A549 (cell line): ENCODE measurements around the gene DACT3. TPM values are rescaled to one million over a fixed set of nuclear protein-coding genes. Genes with fewer than 3 reads are reported as not detected.

ENCODE experiments used
- ATAC-seq, 2 experiments: fragments of 200-7000 bp in 1 of 2; fragments of >200 bp in 1 of 2; cut with Nextera tagmentation in 1 of 2; cut with Tn5 transposase in 1 of 2; 3 replicates each; pipeline versions ENCODE4 v1.8.0 to v1.9.1; 2018 to 2020; ENCODE audit warnings: mild to moderate bottlenecking in 1 of 2, moderate library complexity in 1 of 2
- CTCF ChIA-PET: fragments of 300-600 bp; sonication (Branson Sonifier 250); formaldehyde crosslinking; extraction: SDS; loops from one replicate; lab custom pipeline; 2021; ENCODE audit warnings: antibody characterized with exemption, inconsistent platforms; lab: Yijun Ruan, JAX
- POLR2A ChIA-PET: fragments of 350-600 bp; formaldehyde crosslinking; extraction: SDS; loops from one replicate; lab custom pipeline; 2021; ENCODE audit warnings: antibody characterized with exemption, inconsistent platforms; lab: Yijun Ruan, JAX
- DNase-seq, 2 experiments: peaks; one replicate each; pipeline versions ENCODE4 v3.0.0 to v3.0.0-alpha.2; 2011 to 2016; ENCODE audit warnings: low read depth in 1 of 2, low spot score in 1 of 2
- FAIRE-seq: peaks from 2 replicates; lab custom pipeline; 2011; peaks lifted over from hg19 to GRCh38; lab: Jason Lieb, UNC
- H3K27ac ChIP-seq, 2 experiments: fragments of >200 bp; sonication (Bioruptor Twin); formaldehyde crosslinking; 3 replicates each; pipeline ENCODE4 v1.5.1; 2016 to 2017
- H3K4me1 ChIP-seq: fragments of >200 bp; sonication (Bioruptor Twin); formaldehyde crosslinking; 3 replicates; pipeline ENCODE4 v1.6.1; 2016
- H3K4me2 ChIP-seq: fragments of >200 bp; sonication (Bioruptor Twin); formaldehyde crosslinking; 3 replicates; pipeline ENCODE4 v1.6.1; 2016
- H3K4me3 ChIP-seq: fragments of >200 bp; sonication (Bioruptor Twin); formaldehyde crosslinking; 3 replicates; pipeline ENCODE4 v1.5.1; 2016
- H3K9me3 ChIP-seq: fragments of >200 bp; sonication (Bioruptor Twin); formaldehyde crosslinking; 3 replicates; pipeline ENCODE4 v1.6.1; 2016
- CEBPB ChIP-seq, 2 experiments: fragments of >200 bp in 1 of 2; sonication (Bioruptor Twin) in 1 of 2; formaldehyde crosslinking in 1 of 2; IDR thresholded peaks; 2 replicates each; pipeline ENCODE4 v1.6.1; 2012 to 2016
- CHD4 ChIP-seq: fragments of 200-600 bp; sonication (generic); IDR thresholded peaks from 2 replicates; pipeline ENCODE4 v1.6.1; 2016; ENCODE audit warnings: antibody characterized with exemption, mild to moderate bottlenecking, borderline replicate concordance
- ESRRA ChIP-seq: fragments of 150-350 bp; IDR thresholded peaks from 2 replicates; pipeline ENCODE4 v1.6.1; 2014; ENCODE audit warnings: mild to moderate bottlenecking, low read length, borderline replicate concordance
- FOSB ChIP-seq: fragments of 250-450 bp; sonication (Bioruptor Pico); IDR thresholded peaks from 2 replicates; pipeline ENCODE4 v1.5.0; 2020; ENCODE audit warnings: mild to moderate bottlenecking, moderate library complexity
- FOSL2 ChIP-seq, 2 experiments: fragments of 450-650 bp in 1 of 2; fragments of >200 bp in 1 of 2; sonication (Bioruptor Twin) in 1 of 2; formaldehyde crosslinking; IDR thresholded peaks; 2 replicates each; pipeline versions ENCODE4 v1.5.0 to v1.6.1; 2016 to 2020; ENCODE audit warnings: mild to moderate bottlenecking in 1 of 2, moderate library complexity in 1 of 2
- GATA3 ChIP-seq: IDR thresholded peaks from 2 replicates; pipeline ENCODE4 v1.6.1; 2012; ENCODE audit warnings: borderline replicate concordance
- MAFK ChIP-seq: fragments of 450-650 bp; IDR thresholded peaks from 2 replicates; pipeline ENCODE4 v1.6.1; 2014; ENCODE audit not compliant: partially characterized antibody
- MAZ ChIP-seq: fragments of 150-350 bp; IDR thresholded peaks from 2 replicates; pipeline ENCODE4 v1.6.1; 2014; ENCODE audit warnings: antibody characterized with exemption, low read depth, low read length, borderline replicate concordance
- RAD21 ChIP-seq, 2 experiments: fragments of >200 bp in 1 of 2; sonication (Bioruptor Twin) in 1 of 2; formaldehyde crosslinking in 1 of 2; IDR thresholded peaks in 1 of 2; conservative IDR thresholded peaks in 1 of 2; 2 replicates in 1 of 2; 3 replicates in 1 of 2; pipeline ENCODE4 v1.6.1; 2012 to 2018; ENCODE audit warnings: inconsistent platforms in 1 of 2
- RARB ChIP-seq: fragments of 250-450 bp; sonication (Bioruptor Pico); IDR thresholded peaks from 2 replicates; pipeline ENCODE4 v1.8.0; 2021; ENCODE audit warnings: mild to moderate bottlenecking, moderate library complexity
- SREBF2 ChIP-seq: fragments of 450-650 bp; IDR thresholded peaks from 2 replicates; pipeline ENCODE4 v1.6.1; 2014; ENCODE audit warnings: mild to moderate bottlenecking, moderate library complexity
- TFCP2L1 ChIP-seq: fragments of 250-450 bp; sonication (Bioruptor Pico); IDR thresholded peaks from 2 replicates; pipeline ENCODE4 v1.5.0; 2021; ENCODE audit warnings: mild to moderate bottlenecking
- TP53 ChIP-seq: fragments of 250-450 bp; sonication (Bioruptor Pico); IDR thresholded peaks from 2 replicates; pipeline ENCODE4 v1.5.0; 2021; ENCODE audit warnings: mild to moderate bottlenecking, moderate library complexity
- WGBS: methylation state at CpG from one replicate; pipeline ENCODE4 v1.1.6; 2017; ENCODE audit errors: missing lambda C conversion rate; 5-methylcytosine and 5-hydroxymethylcytosine counted together
- polyA plus RNA-seq, 4 experiments: library from polyadenylated mRNA; depleted of rRNA in 3 of 4; stranded (reverse); fragments of >200 nt; fragmentation: RNase III in 1 of 4; extraction: RNeasy Plus Mini Kit Qiagen cat#74134 plus additional on column Dnase treatment in 1 of 4; gene quantifications; 2 replicates in 3 of 4; 3 replicates in 1 of 4; pipeline ENCODE4 v1.2.3, GENCODE V29; 2011 to 2017
- TF ChIP-seq, protein P1 (sequence below): IDR thresholded peaks from 2 replicates; pipeline ENCODE4 v1.6.1; 2012
- TF ChIP-seq, protein P2 (sequence below): fragments of >200 bp; sonication (Bioruptor Twin); formaldehyde crosslinking; IDR thresholded peaks from 2 replicates; pipeline ENCODE4 v1.6.1; 2016
- TF ChIP-seq, protein P3 (sequence below): fragments of 200-600 bp; sonication (generic); IDR thresholded peaks from 2 replicates; pipeline ENCODE4 v1.6.1; 2016; ENCODE audit warnings: antibody characterized with exemption, mild to moderate bottlenecking, moderate library complexity
- TF ChIP-seq, protein P4 (sequence below): fragments of >200 bp; sonication (Bioruptor Twin); formaldehyde crosslinking; IDR thresholded peaks from 3 replicates; pipeline ENCODE4 v1.6.1; 2016

The DACT3 gene
- polyA plus RNA-seq, 2 of the 4 experiments (the other 2 are of a cell fraction) = 0.32 to 0.36 TPM

DNA sequence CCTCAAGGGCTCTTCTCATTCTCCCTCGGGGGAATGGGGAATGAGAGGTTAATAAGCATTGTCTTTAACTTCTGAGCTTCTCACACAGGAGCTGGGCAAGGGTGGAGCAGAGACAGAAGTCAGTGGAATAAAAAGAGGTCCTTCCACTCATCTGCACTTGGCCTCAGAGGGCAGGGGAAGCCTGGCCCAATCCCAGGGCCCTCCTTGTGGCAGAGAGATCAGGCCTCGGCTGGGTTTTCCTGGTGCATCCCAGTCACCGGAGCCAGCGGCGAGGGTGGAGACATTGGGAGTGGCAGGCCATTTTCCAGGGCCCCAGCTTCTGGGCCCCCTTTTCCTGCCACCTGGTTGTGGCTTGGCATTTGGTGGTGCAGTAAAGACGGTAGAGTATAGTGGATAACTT is 49.2 kb downstream of the DACT3 start (continued):
- TF ChIP-seq FOSB (CRISPR knock-in tag) (no peak), CEBPB (IDR thresholded peaks at IDR 0.05) (no peak), TP53 (CRISPR knock-in tag) (no peak), RARB (CRISPR knock-in tag) (no peak)

DNA sequence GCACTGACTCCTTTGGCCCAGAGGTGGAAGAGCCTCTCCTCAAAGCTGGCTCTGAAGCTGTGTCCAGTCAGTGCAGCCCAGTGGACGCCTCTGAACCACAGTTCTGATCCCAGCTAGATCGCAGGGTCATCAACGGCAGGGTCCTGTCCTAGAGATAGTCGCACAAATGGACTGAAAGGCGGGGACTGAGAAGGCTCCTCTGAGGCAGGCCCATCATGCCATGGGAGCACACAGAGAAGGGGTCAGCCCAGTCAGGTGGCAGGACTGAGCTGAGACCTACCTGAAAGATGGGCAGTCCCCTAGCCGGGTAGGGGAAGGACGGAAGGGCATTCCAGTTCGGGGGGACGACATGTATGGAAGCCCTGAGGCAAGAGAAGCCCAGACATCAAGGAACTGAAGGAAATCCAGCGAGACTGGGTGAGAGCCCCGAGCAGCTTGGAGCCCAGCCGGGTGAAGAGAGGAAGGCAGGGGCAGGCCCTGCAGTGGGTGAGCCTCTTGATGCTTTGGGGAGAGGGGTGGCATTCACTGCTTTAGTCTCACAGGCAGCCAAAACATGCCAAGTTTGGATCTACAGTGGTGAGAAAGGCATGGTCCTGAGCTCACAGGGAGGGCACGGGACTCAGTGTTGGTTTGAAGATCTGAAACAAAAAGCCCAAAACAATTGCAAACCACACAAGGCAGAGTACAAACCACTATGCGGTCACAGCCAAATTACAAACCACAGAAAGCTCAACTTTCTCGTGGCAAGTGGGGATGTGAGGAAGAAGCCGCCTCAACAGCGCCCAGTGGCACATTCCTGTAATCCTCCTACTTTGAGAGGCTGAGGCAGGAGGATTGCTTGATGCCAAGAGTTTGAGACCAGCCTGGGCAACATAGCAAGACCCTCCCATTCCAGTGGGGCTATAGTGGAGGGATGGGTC is 49.9 kb downstream of the DACT3 start:
- ChIA-PET CTCF (interaction anchor here (0.6 to 34.1 kb wide), 13 partner anchors 4 to 228 kb away, joined by 3 to 737 read pairs (median 8); partner anchors contain the start of genes CALM3, DACT3, GNG8 and PTGIR), POLR2A (interaction anchor here (0.9 to 3.4 kb wide), 3 partner anchors 10 to 502 kb away, joined by 3 to 13 read pairs (median 4); partner anchors contain the start of genes CALM3, DACT3 and ZC3H4)
- no peak for ATAC-seq
- FAIRE-seq = no peak
- TF ChIP-seq, protein P1, sequence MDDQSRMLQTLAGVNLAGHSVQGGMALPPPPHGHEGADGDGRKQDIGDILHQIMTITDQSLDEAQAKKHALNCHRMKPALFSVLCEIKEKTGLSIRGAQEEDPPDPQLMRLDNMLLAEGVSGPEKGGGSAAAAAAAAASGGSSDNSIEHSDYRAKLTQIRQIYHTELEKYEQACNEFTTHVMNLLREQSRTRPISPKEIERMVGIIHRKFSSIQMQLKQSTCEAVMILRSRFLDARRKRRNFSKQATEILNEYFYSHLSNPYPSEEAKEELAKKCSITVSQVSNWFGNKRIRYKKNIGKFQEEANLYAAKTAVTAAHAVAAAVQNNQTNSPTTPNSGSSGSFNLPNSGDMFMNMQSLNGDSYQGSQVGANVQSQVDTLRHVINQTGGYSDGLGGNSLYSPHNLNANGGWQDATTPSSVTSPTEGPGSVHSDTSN = 0 out of 2 replicates have a peak, but pooled peaks have one; percentile 10
- no peak for TF ChIP-seq MAZ
- no peak overlapping the region for H3K4me2 ChIP-seq
- H3K4me1 ChIP-seq = no peaks in the 10 kb centered on the region
- 84% methylated on average over 17 of the region's 17 CpGs for WGBS
- H3K4me3 ChIP-seq = no peak overlapping the region
- no peaks in the 10 kb centered on the region for H3K9me3 ChIP-seq
- no peak overlapping the region for H3K27ac ChIP-seq
- no peak for DNase-seq

DNA sequence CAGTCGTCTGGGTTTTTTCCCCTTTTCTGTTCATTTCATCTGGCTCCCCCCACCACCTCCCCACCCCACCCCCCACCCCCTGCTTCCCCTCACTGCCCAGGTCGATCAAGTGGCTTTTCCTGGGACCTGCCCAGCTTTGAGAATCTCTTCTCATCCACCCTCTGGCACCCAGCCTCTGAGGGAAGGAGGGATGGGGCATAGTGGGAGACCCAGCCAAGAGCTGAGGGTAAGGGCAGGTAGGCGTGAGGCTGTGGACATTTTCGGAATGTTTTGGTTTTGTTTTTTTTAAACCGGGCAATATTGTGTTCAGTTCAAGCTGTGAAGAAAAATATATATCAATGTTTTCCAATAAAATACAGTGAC is 50.6 kb downstream of the DACT3 start:
- H3K9me3 ChIP-seq = no peaks in the 10 kb centered on the region
- POLR2A ChIA-PET = interaction anchor here (0.9 to 3.4 kb wide), 2 partner anchors 10 to 51 kb away, joined by 3 to 13 read pairs; partner anchors contain the start of genes CALM3 and DACT3
- no peak for ATAC-seq
- TF ChIP-seq, protein P2, sequence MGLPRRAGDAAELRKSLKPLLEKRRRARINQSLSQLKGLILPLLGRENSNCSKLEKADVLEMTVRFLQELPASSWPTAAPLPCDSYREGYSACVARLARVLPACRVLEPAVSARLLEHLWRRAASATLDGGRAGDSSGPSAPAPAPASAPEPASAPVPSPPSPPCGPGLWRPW = no peak
- no peak for TF ChIP-seq RARB (CRISPR knock-in tag)
- no peak for TF ChIP-seq CHD4
- no peak for TF ChIP-seq ESRRA
- no peak for TF ChIP-seq TFCP2L1
- TF ChIP-seq, protein P3, sequence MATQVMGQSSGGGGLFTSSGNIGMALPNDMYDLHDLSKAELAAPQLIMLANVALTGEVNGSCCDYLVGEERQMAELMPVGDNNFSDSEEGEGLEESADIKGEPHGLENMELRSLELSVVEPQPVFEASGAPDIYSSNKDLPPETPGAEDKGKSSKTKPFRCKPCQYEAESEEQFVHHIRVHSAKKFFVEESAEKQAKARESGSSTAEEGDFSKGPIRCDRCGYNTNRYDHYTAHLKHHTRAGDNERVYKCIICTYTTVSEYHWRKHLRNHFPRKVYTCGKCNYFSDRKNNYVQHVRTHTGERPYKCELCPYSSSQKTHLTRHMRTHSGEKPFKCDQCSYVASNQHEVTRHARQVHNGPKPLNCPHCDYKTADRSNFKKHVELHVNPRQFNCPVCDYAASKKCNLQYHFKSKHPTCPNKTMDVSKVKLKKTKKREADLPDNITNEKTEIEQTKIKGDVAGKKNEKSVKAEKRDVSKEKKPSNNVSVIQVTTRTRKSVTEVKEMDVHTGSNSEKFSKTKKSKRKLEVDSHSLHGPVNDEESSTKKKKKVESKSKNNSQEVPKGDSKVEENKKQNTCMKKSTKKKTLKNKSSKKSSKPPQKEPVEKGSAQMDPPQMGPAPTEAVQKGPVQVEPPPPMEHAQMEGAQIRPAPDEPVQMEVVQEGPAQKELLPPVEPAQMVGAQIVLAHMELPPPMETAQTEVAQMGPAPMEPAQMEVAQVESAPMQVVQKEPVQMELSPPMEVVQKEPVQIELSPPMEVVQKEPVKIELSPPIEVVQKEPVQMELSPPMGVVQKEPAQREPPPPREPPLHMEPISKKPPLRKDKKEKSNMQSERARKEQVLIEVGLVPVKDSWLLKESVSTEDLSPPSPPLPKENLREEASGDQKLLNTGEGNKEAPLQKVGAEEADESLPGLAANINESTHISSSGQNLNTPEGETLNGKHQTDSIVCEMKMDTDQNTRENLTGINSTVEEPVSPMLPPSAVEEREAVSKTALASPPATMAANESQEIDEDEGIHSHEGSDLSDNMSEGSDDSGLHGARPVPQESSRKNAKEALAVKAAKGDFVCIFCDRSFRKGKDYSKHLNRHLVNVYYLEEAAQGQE = no peak
- TF ChIP-seq GATA3 = no peak
- TF ChIP-seq MAFK = no peak
- TF ChIP-seq FOSL2 (IDR thresholded peaks at IDR 0.05) = no peak
- no peak for TF ChIP-seq FOSL2 (CRISPR knock-in tag; IDR thresholded peaks at IDR 0.05)
- TF ChIP-seq, protein P4, sequence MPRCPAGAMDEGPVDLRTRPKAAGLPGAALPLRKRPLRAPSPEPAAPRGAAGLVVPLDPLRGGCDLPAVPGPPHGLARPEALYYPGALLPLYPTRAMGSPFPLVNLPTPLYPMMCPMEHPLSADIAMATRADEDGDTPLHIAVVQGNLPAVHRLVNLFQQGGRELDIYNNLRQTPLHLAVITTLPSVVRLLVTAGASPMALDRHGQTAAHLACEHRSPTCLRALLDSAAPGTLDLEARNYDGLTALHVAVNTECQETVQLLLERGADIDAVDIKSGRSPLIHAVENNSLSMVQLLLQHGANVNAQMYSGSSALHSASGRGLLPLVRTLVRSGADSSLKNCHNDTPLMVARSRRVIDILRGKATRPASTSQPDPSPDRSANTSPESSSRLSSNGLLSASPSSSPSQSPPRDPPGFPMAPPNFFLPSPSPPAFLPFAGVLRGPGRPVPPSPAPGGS = no peak
- no peak for TF ChIP-seq SREBF2
- no peak for TF ChIP-seq RAD21 (conservative IDR thresholded peaks at IDR 0.05 in 1 of 2, IDR thresholded peaks at IDR 0.05 in 1 of 2)
- no peak for TF ChIP-seq MAZ
- TF ChIP-seq, all 56 proteins: peak for 0
- Histone ChIP-seq H3K4me3 (no peak overlapping the region), H3K27ac (no peak overlapping the region), H3K4me1 (no peaks in the 10 kb centered on the region), H3K4me2 (no peak overlapping the region)
- DNase-seq = no peak
- no peak for FAIRE-seq
- 70% methylated on average over 4 of the region's 5 CpGs for WGBS
- CTCF ChIA-PET = interaction anchor here (1.3 to 34.1 kb wide), 8 partner anchors 3 to 143 kb away, joined by 3 to 737 read pairs (median 56); partner anchors contain the start of genes CALM3, DACT3, GNG8 and PTGIR
